Loucy (cell line): ENCODE data around the gene MRPS6.

Source experiments
- H2AFZ ChIP-seq: fragments of 200-600 bp; sonication (generic); 2 replicates; pipeline ENCODE4 v1.6.0; 2016; ENCODE audit warnings: antibody characterized with exemption, mild to moderate bottlenecking, low read length, moderate library complexity
- H3F3A ChIP-seq: fragments of 200-600 bp; 2 replicates; pipeline ENCODE4 v1.6.0; 2016; ENCODE audit warnings: antibody characterized with exemption, low read depth, mild to moderate bottlenecking
- H3K27me3 ChIP-seq: fragments of 200-600 bp; sonication (generic); 2 replicates; pipeline ENCODE4 v1.6.1; 2014; ENCODE audit warnings: low read length, mild to moderate bottlenecking; ENCODE audit not compliant: insufficient read depth, poor library complexity, severe bottlenecking
- H3K36me3 ChIP-seq: fragments of 200-600 bp; sonication (generic); 2 replicates; pipeline ENCODE4 v1.6.1; 2016; ENCODE audit warnings: low read length; ENCODE audit not compliant: insufficient read depth
- H3K4me1 ChIP-seq: fragments of 200-600 bp; sonication (generic); 2 replicates; pipeline ENCODE4 v1.5.1; 2014; ENCODE audit warnings: low read length, mild to moderate bottlenecking; ENCODE audit not compliant: insufficient read depth, poor library complexity, severe bottlenecking
- H3K4me2 ChIP-seq: fragments of 200-600 bp; sonication (generic); 2 replicates; pipeline ENCODE4 v1.6.0; 2014; ENCODE audit warnings: antibody characterized with exemption, low read length, low read depth, mild to moderate bottlenecking; ENCODE audit not compliant: poor library complexity, severe bottlenecking
- H3K4me3 ChIP-seq: fragments of 200-600 bp; sonication (generic); 2 replicates; pipeline ENCODE4 v1.5.1; 2014; ENCODE audit warnings: low read length, mild to moderate bottlenecking, mixed read lengths; ENCODE audit not compliant: poor library complexity, severe bottlenecking
- H3K79me2 ChIP-seq: fragments of 200-600 bp; sonication (generic); 2 replicates; pipeline ENCODE4 v1.6.1; 2014; ENCODE audit warnings: low read length; ENCODE audit not compliant: insufficient read depth
- H3K9ac ChIP-seq: fragments of 200-600 bp; sonication (generic); 2 replicates; pipeline ENCODE4 v1.6.0; 2014; ENCODE audit warnings: mild to moderate bottlenecking, low read depth, low read length, moderate library complexity; ENCODE audit not compliant: poor library complexity, severe bottlenecking
- H3K9me2 ChIP-seq: fragments of 200-600 bp; sonication (generic); replicated peaks from 2 replicates; pipeline ENCODE4 v1.6.1; 2016; ENCODE audit warnings: low read depth, low read length, mixed read lengths
- H3K9me3 ChIP-seq: fragments of 200-600 bp; sonication (generic); 2 replicates; pipeline ENCODE4 v1.6.1; 2014; ENCODE audit warnings: mild to moderate bottlenecking, antibody characterized with exemption, low read length, low read depth; ENCODE audit not compliant: insufficient read depth
- H4K20me1 ChIP-seq: fragments of 200-600 bp; sonication (generic); 2 replicates; pipeline ENCODE4 v1.6.0; 2014; ENCODE audit warnings: antibody characterized with exemption, low read length, mild to moderate bottlenecking; ENCODE audit not compliant: insufficient read depth, poor library complexity, severe bottlenecking
- EZH2phosphoT487 ChIP-seq: fragments of 200-600 bp; IDR thresholded peaks from 2 replicates; pipeline ENCODE4 v1.6.1; 2018; ENCODE audit warnings: antibody characterized with exemption, mild to moderate bottlenecking, moderate library complexity, borderline replicate concordance
- TF ChIP-seq, protein P1 (sequence below): fragments of 200-600 bp; sonication (generic); conservative IDR thresholded peaks from 2 replicates; pipeline ENCODE4 v1.5.1; 2014; ENCODE audit warnings: mild to moderate bottlenecking, antibody characterized with exemption, low read length

MRPS6 gene

DNA sequence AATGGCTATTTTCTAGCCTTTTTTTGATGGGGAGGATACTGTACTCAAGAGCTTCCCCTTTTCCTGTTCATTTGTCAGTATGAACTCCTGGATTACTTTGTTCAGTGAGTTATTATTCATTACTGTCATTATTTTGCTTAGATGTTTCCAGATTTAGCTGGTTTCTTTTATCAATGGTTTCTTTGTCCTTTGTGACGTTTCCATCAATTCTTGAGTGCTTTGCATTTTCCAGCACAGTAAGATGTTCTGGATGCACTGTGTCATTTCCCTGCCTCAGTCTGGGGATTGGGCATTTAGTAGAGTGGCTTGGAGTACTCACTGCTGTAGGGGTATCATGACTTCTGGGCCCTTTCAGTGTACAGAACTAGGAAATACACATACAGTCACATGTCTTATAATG, 34.2 kb downstream of the MRPS6 start:
- Histone ChIP-seq H3K79me2 (peaks cover 100% of the 10 kb centered on the region), H3K4me2 (no peak overlapping the region), H3K4me3 (no peak overlapping the region), H3K9me3 (no peaks in the 10 kb centered on the region), H3K36me3 (peaks cover 18% of the 10 kb centered on the region; the same call in 1 of the 2 replicates), H3K9me2 (no peaks in the 10 kb centered on the region), H3F3A (no peaks in the 10 kb centered on the region), H3K4me1 (no peaks in the 10 kb centered on the region), H2AFZ (no peak overlapping the region), H3K9ac (no peak overlapping the region), H4K20me1 (peaks cover 34% of the 10 kb centered on the region), H3K27me3 (no peaks in the 10 kb centered on the region)
- TF ChIP-seq, protein P1, sequence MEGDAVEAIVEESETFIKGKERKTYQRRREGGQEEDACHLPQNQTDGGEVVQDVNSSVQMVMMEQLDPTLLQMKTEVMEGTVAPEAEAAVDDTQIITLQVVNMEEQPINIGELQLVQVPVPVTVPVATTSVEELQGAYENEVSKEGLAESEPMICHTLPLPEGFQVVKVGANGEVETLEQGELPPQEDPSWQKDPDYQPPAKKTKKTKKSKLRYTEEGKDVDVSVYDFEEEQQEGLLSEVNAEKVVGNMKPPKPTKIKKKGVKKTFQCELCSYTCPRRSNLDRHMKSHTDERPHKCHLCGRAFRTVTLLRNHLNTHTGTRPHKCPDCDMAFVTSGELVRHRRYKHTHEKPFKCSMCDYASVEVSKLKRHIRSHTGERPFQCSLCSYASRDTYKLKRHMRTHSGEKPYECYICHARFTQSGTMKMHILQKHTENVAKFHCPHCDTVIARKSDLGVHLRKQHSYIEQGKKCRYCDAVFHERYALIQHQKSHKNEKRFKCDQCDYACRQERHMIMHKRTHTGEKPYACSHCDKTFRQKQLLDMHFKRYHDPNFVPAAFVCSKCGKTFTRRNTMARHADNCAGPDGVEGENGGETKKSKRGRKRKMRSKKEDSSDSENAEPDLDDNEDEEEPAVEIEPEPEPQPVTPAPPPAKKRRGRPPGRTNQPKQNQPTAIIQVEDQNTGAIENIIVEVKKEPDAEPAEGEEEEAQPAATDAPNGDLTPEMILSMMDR, result no peak
- TF ChIP-seq EZH2phosphoT487, result no peak

DNA sequence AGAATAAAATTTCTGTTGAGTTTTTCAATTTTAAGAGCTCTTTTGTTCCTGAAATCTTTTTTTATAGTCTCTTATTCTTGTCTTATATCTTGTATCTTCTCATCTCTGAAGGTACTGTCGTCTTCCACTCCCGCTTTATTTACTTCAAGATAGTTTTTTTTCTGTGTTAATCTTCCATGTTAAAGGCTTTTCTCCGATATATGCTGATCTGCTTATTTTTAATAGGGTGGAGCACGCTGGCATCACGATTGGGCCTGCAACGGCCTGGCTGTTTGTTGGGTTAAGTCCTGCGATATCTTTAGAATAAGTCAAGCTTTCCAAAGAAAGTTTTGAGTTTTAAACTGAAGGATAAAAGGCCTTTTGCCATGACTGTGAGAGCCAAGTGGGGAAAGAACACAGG, 35.7 kb downstream of the MRPS6 start:
- no peak overlapping the region for H3K4me3 ChIP-seq
- no peaks in the 10 kb centered on the region for H3K9me3 ChIP-seq
- H3F3A ChIP-seq, result no peaks in the 10 kb centered on the region
- H3K9ac ChIP-seq, result no peak overlapping the region
- H3K9me2 ChIP-seq, result no peaks in the 10 kb centered on the region
- H3K27me3 ChIP-seq, result no peaks in the 10 kb centered on the region
- H3K79me2 ChIP-seq, result peaks cover 100% of the 10 kb centered on the region
- peaks cover 4% of the 10 kb centered on the region; the same call in 1 of the 2 replicates for H3K36me3 ChIP-seq
- TF ChIP-seq, protein P1, result no peak
- no peak for TF ChIP-seq EZH2phosphoT487
- H2AFZ ChIP-seq, result no peak overlapping the region
- H3K4me2 ChIP-seq, result no peak overlapping the region
- H4K20me1 ChIP-seq, result peaks cover 30% of the 10 kb centered on the region
- H3K4me1 ChIP-seq, result no peaks in the 10 kb centered on the region

DNA sequence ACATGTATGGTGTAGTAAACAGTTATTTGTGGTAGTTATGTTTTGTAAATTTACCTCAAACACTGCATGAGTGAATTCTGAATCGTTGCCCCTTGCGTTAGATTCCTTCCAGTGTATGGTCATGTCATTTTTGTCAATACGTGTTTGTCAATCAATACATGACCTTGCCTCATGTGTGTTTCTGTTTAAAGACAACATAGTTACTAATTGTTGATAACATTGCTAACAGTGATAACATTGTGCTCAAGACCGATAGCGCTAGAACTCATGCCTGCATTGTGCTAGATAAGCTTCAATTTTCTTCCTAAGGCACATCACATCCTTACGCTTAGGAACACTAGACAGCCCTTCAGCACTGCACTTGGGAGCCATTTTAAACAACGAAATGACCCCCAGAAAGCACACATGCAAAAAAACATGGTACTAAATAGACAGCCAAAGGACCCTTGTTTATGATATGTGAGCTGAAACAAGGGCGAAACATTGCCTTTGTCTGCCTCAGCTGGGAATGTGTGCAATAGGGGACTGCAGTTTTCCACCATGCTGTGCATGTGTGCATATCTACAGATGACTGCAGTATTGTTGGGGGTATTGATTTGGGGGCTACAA, 37.3 kb downstream of the MRPS6 start:
- Histone ChIP-seq H3K4me1 (no peaks in the 10 kb centered on the region), H4K20me1 (peaks cover 24% of the 10 kb centered on the region), H2AFZ (no peak overlapping the region), H3K9ac (no peak overlapping the region), H3K27me3 (no peaks in the 10 kb centered on the region), H3K9me3 (no peaks in the 10 kb centered on the region), H3K79me2 (peaks cover 100% of the 10 kb centered on the region), H3K36me3 (no peaks in the 10 kb centered on the region), H3K9me2 (no peaks in the 10 kb centered on the region), H3K4me3 (no peak overlapping the region), H3F3A (no peaks in the 10 kb centered on the region), H3K4me2 (no peak overlapping the region)
- TF ChIP-seq, protein P1, result no peak
- no peak for TF ChIP-seq EZH2phosphoT487
